Neural progenitor cell (in vitro differentiated cells): ENCODE data around the gene NRP1.

Source experiments
- CTCF ChIP-seq: fragments of 200-600 bp; sonication (generic); IDR thresholded peaks from 2 replicates; pipeline ENCODE4 v1.5.1; 2017; ENCODE audit warnings: antibody characterized with exemption, mild to moderate bottlenecking
- EZH2phosphoT487 ChIP-seq: fragments of 200-600 bp; sonication (generic); IDR thresholded peaks from 2 replicates; pipeline ENCODE4 v1.6.1; 2017; ENCODE audit warnings: antibody characterized with exemption

- TF ChIP-seq CTCF (no peak), EZH2phosphoT487 (no peak)
Measured at GRCh38 chr10:33229949-33230267, 104.6 kb downstream of the NRP1 start.
